Measurements from ENCODE around the gene DCHS2.

DNA sequence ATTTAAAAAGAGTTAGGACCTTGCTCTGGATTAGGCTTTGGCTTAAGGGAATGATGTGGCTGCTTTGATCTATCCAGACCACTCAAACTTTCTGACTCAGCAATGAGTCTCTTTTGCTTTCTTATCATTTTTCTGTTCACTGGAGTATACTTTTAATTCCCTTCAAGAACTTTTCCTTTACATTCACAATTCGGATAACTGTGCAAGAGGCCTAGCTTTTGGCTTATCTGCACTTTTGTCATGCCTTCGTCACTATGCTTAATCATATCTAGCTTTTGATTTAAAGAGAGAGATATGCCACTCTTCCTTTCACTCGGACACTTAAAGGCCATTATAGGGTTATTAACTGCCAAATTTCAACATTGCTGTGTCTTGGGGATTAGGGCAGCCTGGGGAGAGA, 147.9 kb downstream of the DCHS2 start:
- TF ChIP-seq POLR2A (IDR thresholded peaks at IDR 0.05), result no peak
- TF ChIP-seq, protein P1, sequence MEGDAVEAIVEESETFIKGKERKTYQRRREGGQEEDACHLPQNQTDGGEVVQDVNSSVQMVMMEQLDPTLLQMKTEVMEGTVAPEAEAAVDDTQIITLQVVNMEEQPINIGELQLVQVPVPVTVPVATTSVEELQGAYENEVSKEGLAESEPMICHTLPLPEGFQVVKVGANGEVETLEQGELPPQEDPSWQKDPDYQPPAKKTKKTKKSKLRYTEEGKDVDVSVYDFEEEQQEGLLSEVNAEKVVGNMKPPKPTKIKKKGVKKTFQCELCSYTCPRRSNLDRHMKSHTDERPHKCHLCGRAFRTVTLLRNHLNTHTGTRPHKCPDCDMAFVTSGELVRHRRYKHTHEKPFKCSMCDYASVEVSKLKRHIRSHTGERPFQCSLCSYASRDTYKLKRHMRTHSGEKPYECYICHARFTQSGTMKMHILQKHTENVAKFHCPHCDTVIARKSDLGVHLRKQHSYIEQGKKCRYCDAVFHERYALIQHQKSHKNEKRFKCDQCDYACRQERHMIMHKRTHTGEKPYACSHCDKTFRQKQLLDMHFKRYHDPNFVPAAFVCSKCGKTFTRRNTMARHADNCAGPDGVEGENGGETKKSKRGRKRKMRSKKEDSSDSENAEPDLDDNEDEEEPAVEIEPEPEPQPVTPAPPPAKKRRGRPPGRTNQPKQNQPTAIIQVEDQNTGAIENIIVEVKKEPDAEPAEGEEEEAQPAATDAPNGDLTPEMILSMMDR (IDR thresholded peaks at IDR 0.05), result no peak
